Amniotic epithelial cell (primary cell): ENCODE measurements around the gene TMEM233.
A peak's percentile ranks its signal among the peaks of the same experiment; 100 is the strongest.
"Not testable (repeated sequence)": the region's sequence is repeated elsewhere in the genome, so short reads cannot be mapped to it uniquely, and the experiment has no call there.

Experiments used
- DNase-seq: peaks from one replicate; pipeline ENCODE4 v3.0.0-alpha.2; 2010; ENCODE audit warnings: low read depth

Gene TMEM233

DNA sequence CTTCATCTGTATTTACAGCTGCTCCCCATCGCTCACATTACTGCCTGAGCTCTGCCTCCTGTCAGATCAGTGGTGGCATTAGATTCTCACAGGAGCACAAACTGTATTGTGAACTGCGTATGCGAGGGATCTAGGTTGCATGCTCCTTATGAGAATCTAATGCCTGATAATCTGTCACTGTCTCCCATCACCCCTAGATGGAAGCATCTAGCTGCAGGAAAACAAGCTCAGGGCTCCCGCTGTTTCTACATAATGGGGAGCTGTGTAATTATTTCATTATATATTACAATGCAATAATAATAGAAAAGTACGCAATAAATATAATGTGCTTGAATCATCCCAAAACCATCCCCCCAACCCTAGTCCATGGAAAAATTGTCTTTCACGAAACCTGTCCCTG lies 64.6 kb downstream of the TMEM233 start:
- DNase-seq: not testable (repeated sequence)

DNA sequence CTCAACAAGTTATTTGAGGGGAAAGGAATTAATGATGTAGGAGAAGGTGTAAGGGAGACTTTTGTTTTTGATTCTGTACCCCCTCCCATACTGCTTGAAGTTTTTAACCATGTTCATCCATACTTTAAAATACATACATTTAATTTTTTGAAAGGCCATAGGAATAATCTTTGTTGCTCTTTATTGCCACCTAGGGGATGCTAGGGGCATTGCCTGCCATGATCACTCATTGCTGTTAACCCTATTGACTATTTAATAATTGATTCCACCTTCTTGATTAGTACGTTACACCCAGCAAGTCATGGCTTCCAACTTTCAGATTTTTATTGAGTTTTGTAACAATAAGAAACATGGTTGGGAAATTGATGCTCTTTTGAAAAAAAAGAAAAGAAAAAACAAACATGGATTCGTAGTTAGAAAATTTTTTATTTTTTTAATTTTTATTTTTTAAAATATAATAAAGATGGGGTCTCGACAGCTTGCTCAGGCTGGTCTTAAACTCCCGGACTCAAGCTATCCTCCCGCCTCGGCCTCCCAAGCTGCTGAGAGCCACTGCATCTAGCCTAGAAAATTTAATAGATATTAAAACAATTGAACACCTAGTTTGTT lies 65.8 kb downstream of the TMEM233 start:
- DNase-seq: no peak

DNA sequence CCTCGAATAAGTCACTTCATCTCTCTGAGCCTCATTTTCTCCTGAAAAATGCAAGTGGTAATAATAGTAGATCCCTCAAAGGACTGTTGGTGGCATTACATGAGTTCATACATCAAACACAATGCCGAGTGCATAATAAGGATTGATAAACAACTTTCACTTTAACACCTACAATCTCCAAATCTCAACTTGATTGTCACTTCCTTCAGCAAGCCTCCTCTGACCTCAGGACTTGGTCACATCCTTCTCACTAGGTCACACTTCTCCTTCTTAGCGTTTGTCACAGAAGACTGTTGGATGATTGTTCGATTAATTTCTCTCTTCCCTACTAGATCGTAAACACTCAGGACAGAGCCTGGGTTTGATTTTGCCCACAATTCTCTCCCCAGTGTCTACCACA lies 66.5 kb downstream of the TMEM233 start:
- no peak for DNase-seq

DNA sequence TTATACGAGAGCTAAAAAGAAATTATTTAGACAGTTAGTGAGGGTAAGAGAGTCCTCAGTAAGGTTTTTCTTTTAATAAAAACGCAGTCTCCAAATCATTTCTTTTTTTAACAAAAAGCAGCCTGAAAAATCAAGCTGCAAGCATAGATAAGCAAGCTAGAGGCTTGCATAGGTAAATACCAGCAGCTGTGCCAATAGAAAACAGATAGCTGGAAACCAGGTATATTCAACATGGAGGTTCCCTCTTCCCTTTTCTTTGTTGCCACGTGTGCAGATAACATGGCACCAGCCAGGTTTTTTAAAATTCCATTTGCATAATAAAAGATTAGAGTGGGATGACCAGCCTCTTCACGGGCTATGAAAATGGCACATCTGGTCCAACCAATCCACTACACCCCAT lies 68.3 kb downstream of the TMEM233 start:
- no peak for DNase-seq

DNA sequence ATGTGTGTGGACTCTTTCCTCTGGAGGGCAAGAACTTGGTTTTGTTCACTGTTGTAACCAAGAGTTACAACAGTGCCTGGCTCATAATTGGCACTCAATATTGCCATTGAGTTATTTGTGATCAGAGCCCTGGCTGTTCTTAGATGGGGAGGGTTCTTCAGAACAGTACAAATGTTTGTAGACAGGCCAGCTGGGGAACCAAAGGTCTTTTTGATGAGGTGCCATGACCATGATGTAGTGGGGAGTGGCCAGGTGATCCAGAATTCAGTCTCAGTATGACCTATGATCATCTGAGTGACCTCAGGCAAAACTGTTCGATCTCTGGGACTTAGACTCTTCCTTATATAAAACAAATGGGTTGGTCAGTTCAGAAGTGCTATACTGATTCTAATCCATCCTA lies 71.1 kb downstream of the TMEM233 start:
- DNase-seq: no peak

DNA sequence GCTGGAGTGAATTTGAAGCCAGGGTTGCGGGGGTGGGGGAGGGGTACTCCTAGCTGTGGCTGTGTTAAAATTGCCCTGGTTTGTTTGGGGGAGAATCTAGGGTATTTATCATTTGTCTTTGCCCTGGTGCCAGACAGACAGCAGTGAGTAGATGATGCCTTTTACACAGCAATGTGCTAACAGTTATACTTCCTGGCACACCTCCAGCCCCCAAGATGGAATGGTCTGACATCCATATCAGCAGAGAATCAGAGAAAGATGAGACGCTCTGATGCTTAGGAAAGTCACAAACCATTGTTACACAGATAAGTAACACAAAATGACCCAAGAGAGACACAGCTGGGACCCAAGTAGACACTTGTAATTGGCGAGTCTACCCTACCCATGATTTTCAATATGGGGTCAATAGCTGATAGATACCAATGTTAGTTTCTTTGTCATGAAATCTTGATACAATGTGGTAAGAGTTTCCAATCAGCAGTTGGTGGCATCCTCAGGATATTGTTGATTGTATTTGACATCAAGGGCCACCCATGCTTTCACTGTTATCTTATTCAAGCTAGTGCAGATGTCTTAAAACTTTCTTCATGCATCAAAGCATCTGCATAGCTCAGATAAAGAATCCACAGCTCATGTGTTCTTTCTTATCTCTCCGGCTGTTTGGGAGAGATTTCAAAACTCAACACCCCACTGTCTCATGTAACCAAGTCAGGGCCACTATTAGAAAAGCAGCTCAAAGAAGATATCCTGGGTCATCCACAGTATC lies 71.8 kb downstream of the TMEM233 start:
- DNase-seq: peak; percentile 72

DNA sequence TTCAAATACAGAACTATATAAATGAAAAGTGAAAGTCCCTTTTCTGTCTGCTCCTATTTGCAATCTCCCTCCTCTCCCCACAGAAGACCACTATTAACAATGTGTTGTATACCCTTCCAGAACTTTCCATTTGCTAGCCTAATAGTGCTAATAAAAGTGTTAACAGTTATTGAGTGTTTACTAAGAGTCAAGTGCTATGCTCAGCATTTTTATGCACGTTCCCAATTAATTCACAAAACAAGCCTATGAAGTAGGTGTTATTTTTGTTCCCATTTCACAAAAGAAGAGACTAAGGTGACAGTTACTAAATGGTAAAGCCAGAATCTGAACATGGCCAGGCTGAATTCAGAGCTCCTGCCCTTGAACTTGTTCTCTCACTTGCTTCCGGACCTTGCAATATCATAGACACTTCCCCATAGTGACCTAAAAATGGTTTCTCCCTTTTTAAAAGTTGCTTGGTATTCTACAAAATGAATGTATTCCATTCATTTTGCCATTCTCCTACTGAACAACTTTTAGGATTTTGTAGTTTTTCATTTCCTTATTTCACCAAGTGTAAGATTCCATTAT lies 72.7 kb downstream of the TMEM233 start:
- no peak for DNase-seq

DNA sequence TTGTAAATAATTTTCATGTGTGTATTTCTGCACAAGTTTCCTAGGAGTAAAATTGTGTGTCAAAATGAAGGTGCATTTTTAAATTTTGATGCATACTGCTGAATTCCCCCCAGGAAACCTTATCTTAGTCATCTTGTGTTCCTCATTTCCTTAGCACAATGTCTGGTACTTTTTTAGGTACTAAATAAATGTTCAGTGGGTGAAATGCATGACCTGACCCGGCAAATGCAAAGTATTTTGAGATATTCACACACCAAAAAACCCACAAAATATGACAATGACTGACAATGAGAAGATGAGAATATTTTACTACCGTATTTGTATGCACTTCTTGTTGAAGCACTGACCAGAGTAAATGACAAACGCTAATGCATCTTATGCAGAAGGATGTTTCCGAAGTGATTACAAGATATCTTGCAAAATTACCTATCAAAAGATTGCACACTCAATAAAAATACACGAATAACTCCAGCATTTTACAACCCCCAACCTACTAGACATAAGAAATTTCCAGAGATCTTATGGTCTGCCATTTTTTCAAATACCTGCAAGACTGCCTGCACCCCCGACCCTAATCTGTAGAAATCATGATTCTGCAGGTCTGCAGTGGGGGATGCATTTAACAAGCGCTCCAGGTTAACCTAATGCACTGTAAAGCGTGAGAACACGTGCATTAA lies 73.5 kb downstream of the TMEM233 start:
- no peak for DNase-seq

DNA sequence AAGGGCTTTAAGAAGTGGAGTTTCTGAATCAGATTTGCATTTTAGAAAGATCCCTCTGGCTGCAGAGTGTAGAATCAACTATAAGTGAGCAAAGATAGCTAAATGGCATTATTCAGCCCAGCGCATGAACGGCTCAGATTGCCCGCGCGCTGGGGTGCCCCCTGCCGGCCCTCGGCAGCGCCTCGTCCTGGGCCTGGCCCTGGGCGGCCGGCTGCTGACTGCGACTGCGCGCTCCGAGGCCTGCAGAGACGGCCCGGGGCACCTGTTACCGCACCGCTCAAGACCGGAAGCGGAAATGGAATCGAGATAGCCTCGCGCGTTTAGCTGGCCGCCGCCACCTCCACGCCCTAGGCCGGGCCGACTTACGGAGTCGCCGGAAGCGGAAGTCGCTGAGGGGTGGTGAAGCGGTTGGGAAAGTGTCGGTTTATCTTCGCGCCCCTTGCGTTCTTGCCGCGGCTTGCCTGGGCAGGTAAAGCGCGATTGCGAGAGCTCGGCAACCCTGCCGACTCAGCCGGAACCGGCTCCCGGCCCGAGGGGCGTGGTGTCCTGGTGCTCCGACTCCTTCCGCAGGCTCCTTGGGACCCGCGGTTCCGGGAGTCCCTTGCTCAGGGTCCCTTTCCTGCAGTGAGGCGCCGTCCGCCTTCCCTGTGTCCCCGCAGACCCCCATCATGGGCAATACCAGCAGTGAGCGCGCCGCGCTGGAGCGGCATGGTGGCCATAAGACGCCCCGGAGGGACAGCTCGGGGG lies 74.2 kb downstream of the TMEM233 start, which contains the start of gene PRKAB1:
Gene PRKAB1 (plus strand): TSS at position 557 of the 747 bp plus-strand sequence. CDS start 112 bp downstream, at position 669.
- DNase-seq: peak; percentile 97

DNA sequence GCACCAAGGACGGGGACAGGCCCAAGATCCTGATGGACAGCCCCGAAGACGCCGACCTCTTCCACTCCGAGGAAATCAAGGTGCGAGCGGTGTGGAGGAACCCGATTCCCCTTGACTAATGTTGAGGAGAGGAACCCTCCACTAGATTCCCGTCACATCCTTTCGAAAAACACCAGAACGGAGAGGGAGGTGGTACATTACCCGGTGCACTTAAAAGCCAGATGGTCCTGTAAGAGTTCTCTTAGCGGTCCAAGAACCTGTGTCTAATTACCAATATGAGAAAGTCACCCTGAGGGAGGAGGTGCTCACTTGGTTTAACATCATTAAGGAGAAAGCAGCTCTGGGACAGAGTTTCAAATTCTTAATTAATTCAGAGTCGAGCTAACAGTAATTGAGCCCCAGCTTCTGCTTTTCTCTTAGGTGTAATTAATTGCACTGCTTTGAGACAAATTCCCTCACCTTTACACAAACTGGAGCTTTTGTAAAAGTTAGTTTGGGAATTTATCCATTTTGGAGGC lies 74.8 kb downstream of the TMEM233 start:
- no peak for DNase-seq

DNA sequence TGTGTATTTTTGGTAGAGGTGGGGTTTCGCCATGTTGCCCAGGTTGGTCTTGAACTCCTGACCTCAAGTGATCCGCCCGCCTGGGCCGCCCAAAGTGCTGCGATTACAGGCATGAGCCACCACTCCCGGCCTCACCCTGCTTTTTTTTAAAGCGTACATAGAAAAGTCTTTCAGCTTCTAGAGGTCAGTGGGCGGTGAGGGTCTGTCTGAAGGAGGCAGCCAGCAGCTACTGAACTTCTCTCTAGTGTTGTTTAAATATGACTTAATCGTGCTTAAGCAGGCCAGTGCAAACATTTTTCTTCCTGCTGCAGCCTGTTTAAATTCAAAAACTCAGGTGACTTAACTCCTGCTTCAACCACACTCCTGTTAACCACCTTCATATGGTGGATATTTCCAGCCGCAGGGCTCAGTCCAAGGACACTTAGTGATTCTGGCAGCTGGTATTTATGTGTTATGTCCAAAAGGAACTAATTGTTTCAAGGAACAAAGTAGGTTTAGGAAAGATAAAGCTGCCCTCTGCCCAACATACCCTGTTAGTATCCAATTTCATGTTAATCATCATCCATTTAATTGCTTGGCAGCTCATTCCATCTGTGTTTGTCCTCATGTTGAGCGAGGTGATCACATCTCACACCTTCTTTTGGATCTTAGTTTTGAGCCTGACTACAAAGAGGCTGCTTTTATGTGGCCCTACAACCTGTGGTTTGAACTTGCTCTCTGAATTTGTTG lies 76.3 kb downstream of the TMEM233 start:
- peak; percentile 35 for DNase-seq

DNA sequence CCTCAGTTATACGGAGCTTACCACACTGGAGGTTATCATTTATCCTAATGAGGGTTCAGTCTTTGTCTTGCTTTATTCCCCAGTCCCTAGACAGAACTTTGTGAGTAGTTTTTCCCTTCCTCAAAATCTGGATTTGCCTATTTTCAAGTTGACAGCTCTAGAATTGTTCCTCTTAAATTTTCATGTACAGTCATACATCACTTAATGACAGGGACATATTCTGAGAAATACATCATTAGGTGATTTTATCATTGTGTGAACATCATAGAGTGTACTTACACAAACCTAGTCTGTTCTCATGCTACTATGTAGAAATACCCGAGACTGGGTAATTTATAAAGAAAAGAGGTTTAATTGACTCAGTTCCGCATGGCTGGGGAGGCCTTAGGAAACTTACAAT lies 77.5 kb downstream of the TMEM233 start:
- DNase-seq: no peak

DNA sequence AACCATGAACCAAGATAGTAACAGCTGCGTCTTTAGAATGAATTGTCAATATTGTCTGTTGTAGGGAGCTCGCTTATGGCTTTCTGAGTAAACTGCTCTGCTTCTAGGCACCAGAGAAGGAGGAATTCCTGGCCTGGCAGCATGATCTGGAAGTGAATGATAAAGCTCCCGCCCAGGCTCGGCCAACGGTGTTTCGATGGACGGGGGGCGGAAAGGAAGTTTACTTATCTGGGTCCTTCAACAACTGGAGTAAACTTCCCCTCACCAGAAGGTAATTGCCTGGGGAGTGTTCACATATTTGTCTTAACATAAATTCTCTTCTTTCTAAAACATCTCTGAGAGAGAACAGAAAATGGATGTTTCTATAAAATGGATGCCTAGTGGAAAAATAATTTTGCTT lies 78.6 kb downstream of the TMEM233 start:
- DNase-seq: no peak

DNA sequence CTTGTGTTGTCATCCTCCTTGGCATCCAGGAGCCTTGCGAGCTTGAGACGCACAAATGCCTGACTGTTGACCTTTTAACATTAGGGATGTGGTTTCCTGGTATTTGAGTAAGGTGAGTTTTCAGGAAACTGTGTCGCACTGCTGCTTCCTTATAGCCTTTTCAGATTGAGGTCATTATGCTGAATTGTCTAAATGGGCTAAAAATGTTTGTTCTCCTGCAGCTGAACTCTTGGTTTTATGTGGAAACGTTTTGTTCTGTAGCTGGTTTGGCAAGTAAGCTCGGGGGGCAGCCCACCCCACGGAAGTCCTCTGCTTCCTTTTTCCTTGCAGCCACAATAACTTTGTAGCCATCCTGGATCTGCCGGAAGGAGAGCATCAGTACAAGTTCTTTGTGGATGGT lies 80.1 kb downstream of the TMEM233 start:
- no peak for DNase-seq

DNA sequence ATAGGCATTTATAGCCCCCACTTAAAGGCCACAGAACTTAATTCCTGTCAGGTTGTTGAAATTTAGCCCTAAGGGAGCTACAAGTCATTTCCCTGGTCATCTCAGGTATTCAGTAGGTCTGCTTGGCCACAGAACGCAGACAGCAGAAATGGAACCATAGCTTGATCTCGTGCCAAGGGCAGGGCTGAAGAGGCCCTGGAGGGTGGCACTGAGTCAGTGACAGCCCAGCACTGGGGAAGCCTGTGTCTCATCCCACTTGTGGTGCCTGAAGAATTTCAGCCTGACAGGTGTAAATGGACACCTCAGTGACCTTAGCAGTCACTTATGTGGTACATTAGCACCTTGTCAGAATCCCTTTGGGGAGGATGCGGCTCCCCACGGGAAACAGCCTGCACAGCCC lies 81.0 kb downstream of the TMEM233 start:
- DNase-seq: no peak

DNA sequence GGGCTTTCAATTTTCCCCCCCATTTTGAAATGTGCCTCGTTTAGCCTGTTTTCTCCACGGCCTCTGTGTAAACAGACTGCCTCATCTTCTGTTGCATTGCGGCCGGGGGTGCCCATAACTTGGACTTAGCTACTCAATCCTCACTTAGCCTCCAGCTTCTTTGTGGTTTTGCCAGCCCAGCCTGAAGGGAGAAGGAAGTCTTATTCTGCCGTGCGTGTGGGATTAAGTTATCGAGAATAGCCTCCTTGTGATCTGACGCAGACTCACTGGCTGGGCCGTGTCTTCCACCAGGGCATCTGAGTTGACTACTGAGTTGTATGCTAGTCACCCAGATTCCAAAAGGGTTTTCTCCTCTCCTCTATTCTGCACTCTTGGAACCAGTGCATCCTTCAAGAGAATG lies 82.4 kb downstream of the TMEM233 start:
- DNase-seq: peak; percentile 87

DNA sequence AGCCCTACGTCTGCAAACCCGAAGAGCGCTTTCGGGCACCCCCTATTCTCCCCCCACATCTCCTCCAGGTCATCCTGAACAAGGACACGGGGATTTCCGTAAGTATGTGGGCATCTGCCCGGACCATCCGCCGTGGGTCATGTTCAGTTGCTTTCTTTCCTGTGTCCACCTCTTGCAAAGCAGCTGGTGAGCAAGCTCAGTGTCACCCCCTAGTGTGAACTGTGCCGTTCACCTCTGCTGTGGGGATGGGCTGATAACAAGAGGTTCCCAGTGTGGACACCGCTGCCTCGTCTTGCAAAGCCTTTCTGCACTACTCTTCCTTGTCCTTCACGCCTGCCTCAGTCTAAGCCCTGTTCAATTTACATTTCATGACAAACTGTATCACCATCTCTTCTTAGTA lies 83.0 kb downstream of the TMEM233 start:
- no peak for DNase-seq

DNA sequence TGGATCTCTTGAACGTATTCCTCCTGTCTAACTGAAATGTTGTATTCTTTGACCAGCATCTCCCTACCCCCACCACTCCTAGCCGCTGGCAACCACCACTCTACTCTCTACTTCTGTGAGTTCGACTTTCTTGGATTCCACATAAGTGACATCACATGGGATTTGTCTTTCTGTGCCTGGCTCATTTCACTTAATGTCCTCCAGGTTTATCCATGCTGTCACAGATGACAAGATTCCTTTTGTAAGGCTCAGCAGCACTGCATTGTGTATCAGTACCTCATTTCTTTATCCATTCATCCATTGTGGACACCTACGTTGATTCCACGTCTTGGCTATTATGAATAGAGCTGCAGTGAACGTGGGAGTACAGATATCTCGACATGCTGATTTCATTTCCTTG lies 84.9 kb downstream of the TMEM233 start:
- DNase-seq: no peak

DNA sequence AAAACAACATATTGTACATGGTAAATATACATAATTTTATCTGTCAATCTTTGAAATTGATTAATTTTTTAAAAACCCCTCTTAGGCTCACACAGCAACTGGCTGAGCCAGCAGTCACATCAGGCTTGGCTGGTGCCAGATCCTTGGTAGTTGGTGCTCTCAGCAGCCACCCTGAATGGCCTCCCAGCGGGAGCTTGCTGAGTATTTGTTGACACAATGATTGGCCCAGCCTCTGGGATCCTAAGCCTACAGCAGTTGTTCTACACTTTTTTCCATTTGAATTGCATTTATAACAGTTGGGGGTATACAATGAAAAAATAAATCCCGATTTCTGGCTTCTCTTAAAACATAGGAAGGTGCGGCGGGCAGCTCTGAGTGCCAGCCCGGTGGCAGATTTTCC lies 85.5 kb downstream of the TMEM233 start:
- no peak for DNase-seq

DNA sequence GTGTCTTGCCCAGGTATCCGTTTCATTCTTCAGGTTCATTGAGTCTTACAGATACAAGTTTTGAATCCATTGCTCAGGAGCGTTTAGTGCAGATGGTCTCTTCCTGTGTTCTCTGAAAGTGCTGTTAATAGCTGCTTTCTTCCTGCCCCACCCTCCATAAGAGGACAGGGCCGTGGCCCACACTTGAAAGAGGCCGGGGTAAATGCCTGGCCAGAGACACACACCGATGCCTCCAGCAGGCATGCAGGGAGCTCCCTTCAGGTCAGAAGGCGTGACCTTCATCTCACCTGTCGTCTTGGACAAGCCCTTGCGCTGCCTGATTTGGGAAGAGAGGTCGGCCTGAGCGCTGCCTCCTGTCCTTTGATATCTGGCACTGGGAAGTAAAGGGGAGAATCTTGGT lies 85.9 kb downstream of the TMEM233 start:
- no peak for DNase-seq

DNA sequence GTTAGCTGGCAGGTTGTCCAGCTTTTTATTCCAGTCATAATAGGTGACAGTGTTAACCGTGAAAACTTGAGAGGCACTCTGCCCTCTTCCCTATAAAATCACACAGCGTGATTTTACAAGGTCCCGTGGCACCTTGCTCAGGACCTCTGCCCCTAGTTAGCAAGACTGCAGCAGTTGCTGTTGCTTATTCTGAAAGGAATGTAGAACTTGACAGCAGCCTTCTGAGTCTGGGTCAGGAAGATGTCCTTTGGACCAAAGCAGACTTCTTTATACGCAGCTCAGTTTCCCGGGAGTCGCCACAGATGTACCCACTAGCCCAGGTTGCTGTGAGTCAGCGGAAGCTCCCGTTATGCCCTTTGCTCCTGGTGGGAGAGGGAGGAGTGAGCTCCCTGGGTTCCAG lies 87.5 kb downstream of the TMEM233 start:
- no peak for DNase-seq
